HepG2 (cell line): Measurements from ENCODE around the gene PEAK3. TPM values are rescaled to one million over a fixed set of nuclear protein-coding genes. Genes with fewer than 3 reads are reported as not detected.

Experiments used
- ARID5B ChIP-seq: IDR thresholded peaks from 2 replicates; pipeline ENCODE4 v1.4.0; 2020; ENCODE audit warnings: mild to moderate bottlenecking, missing genetic modification reagents
- CEBPG ChIP-seq: IDR thresholded peaks from 2 replicates; pipeline ENCODE4 v1.6.1; 2016
- FOXK1 ChIP-seq: sonication (generic); formaldehyde crosslinking; IDR thresholded peaks from 2 replicates; pipeline ENCODE4 v1.4.0; 2020; ENCODE audit warnings: low read depth, missing genetic modification reagents, borderline replicate concordance
- KLF16 ChIP-seq, 2 experiments: sonication (generic) in 1 of 2; formaldehyde crosslinking in 1 of 2; IDR thresholded peaks; 2 replicates each; pipeline versions ENCODE4 v1.6.1 to v1.8.0; 2016 to 2023; ENCODE audit warnings: missing genetic modification reagents in 2 of 2, missing compliant biosample characterization in 1 of 2
- NR1H2 ChIP-seq: sonication (generic); formaldehyde crosslinking; IDR thresholded peaks from 2 replicates; pipeline ENCODE4 v1.8.1; 2022; ENCODE audit warnings: low read depth, missing genetic modification reagents, borderline replicate concordance
- PHB2 ChIP-seq: fragments of 450-650 bp; IDR thresholded peaks from 2 replicates; pipeline ENCODE4 v1.6.1; 2018; ENCODE audit not compliant: partially characterized antibody
- POLR2A ChIP-seq, 2 experiments: IDR thresholded peaks; 2 replicates each; pipeline ENCODE4 v1.6.1; 2011; ENCODE audit warnings: low read depth in 2 of 2, low read length in 2 of 2, mild to moderate bottlenecking in 1 of 2, moderate library complexity in 1 of 2; ENCODE audit not compliant: insufficient read depth in 1 of 2
- RBM22 ChIP-seq: fragments of 200-400 bp; formaldehyde crosslinking; optimal IDR thresholded peaks from 2 replicates; pipeline ENCODE3; 2017; ENCODE audit warnings: mild to moderate bottlenecking, low read length, moderate library complexity
- SAFB2 ChIP-seq: sonication (generic); formaldehyde crosslinking; IDR thresholded peaks from 2 replicates; pipeline ENCODE4 v1.5.1; 2020; ENCODE audit warnings: missing genetic modification reagents, low read depth, mild to moderate bottlenecking, borderline replicate concordance
- SKIL ChIP-seq: sonication (generic); formaldehyde crosslinking; IDR thresholded peaks from 2 replicates; pipeline ENCODE4 v1.8.0; 2022; ENCODE audit warnings: missing genetic modification reagents, mild to moderate bottlenecking, moderate library complexity, borderline replicate concordance
- SP4 ChIP-seq: sonication (generic); formaldehyde crosslinking; IDR thresholded peaks from 2 replicates; pipeline ENCODE4 v1.8.1; 2023; ENCODE audit warnings: mild to moderate bottlenecking, missing genetic modification reagents
- SRSF4 ChIP-seq: fragments of 200-400 bp; formaldehyde crosslinking; IDR thresholded peaks from one replicate; pipeline ENCODE4 v1.6.1; 2018; ENCODE audit warnings: mild to moderate bottlenecking, low read depth, low read length, moderate library complexity; ENCODE audit not compliant: poor library complexity, severe bottlenecking
- U2AF1 ChIP-seq: fragments of 200-400 bp; formaldehyde crosslinking; optimal IDR thresholded peaks from 2 replicates; pipeline ENCODE3; 2017; ENCODE audit warnings: mild to moderate bottlenecking, low read depth, low read length
- ZBTB1 ChIP-seq: sonication (generic); formaldehyde crosslinking; IDR thresholded peaks from 2 replicates; pipeline ENCODE4 v1.4.0; 2020; ENCODE audit warnings: missing genetic modification reagents, borderline replicate concordance
- ZBTB2 ChIP-seq: sonication (generic); formaldehyde crosslinking; IDR thresholded peaks from 2 replicates; pipeline ENCODE4 v1.8.0; 2022; ENCODE audit warnings: low read depth, missing genetic modification reagents
- ZBTB8A ChIP-seq: sonication (generic); formaldehyde crosslinking; IDR thresholded peaks from 2 replicates; pipeline ENCODE4 v1.4.0; 2020; ENCODE audit warnings: mild to moderate bottlenecking, low read depth, missing genetic modification reagents, borderline replicate concordance
- ZNF556 ChIP-seq: sonication (generic); formaldehyde crosslinking; IDR thresholded peaks from 2 replicates; pipeline ENCODE4 v1.4.0; 2020; ENCODE audit warnings: mild to moderate bottlenecking, missing genetic modification reagents, borderline replicate concordance
- ZNF605 ChIP-seq: sonication (generic); formaldehyde crosslinking; IDR thresholded peaks from 2 replicates; pipeline ENCODE4 v1.8.0; 2022; ENCODE audit warnings: mild to moderate bottlenecking, missing genetic modification reagents
- ZNF770 ChIP-seq: sonication (generic); formaldehyde crosslinking; IDR thresholded peaks from 2 replicates; pipeline ENCODE4 v1.5.0; 2020; ENCODE audit warnings: mild to moderate bottlenecking, missing genetic modification reagents
- ZNF841 ChIP-seq: sonication (generic); formaldehyde crosslinking; IDR thresholded peaks from 2 replicates; pipeline ENCODE4 v1.8.1; 2023; ENCODE audit warnings: missing genetic modification reagents, borderline replicate concordance
- polyA plus RNA-seq, 8 experiments: library from polyadenylated mRNA; depleted of rRNA in 3 of 8; stranded (reverse) in 7 of 8; unstranded in 1 of 8; fragments of >200 nt; fragmentation: Illumina TruSeq in 4 of 8; extraction: Trizol in 4 of 8; gene quantifications; 2 replicates each; pipeline versions ENCODE4 v1.2.1 to v1.2.3, GENCODE V29; 2011 to 2016; ENCODE audit warnings: low read depth in 4 of 8, missing spikeins in 1 of 8, mixed read lengths in 1 of 8; ENCODE audit not compliant: insufficient read depth in 1 of 8
- total RNA-seq, 5 experiments: library from RNA; depleted of rRNA; stranded (reverse); fragments of >200 nt; fragmentation: Illumina TruSeq; extraction: Trizol; gene quantifications; 2 replicates each; pipeline ENCODE4 v1.2.3, GENCODE V29; 2016; ENCODE audit warnings: low read depth in 1 of 5

The PEAK3 gene
- total and polyA plus RNA-seq, 2 of the 13 experiments (the other 11 are each of a cell fraction or from before 2014, with no cell fraction given) = not detected

GRCh38 chr19:2230807-2231533, 51.0 kb downstream of the PEAK3 start (continued):
- no peak for TF ChIP-seq ZNF770 (CRISPR knock-in tag)
- TF ChIP-seq CEBPG (CRISPR knock-in tag) = no peak
- TF ChIP-seq U2AF1 = no peak
- 0 out of 2 replicates have a peak, but pooled peaks have one; percentile 39 for TF ChIP-seq SP4 (CRISPR knock-in tag)
- no peak for TF ChIP-seq SAFB2 (CRISPR knock-in tag)
- TF ChIP-seq RBM22 = peak; percentile 5
- TF ChIP-seq NR1H2 (CRISPR knock-in tag) = no peak
- TF ChIP-seq SRSF4 = no peak
- TF ChIP-seq ZNF556 (CRISPR knock-in tag) = no peak
- no peak for TF ChIP-seq ZNF841 (CRISPR knock-in tag)
- no peak for TF ChIP-seq ZBTB8A (CRISPR knock-in tag)
- TF ChIP-seq ZBTB2 (CRISPR knock-in tag) = no peak
- no peak for TF ChIP-seq ZBTB1 (CRISPR knock-in tag)
- no peak for TF ChIP-seq FOXK1 (CRISPR knock-in tag)
- TF ChIP-seq SKIL (CRISPR knock-in tag) = no peak
- no peak for TF ChIP-seq ZNF605 (CRISPR knock-in tag)
- TF ChIP-seq POLR2A (IDR thresholded peaks at IDR 0.05; ENCODE audit: insufficient read depth in 1 of 2, low read depth in 2 of 2, low read length in 2 of 2) = peak; percentile 25 to 45; a peak in 1 of 4 replicates
- no peak for TF ChIP-seq KLF16 (CRISPR knock-in tag; IDR thresholded peaks at IDR 0.05)
- TF ChIP-seq PHB2 = no peak
- no peak for TF ChIP-seq ARID5B (CRISPR knock-in tag)
